IMR-90 (cell line): Measurements from ENCODE around the gene CCDC185. TPM values are rescaled to one million over a fixed set of nuclear protein-coding genes. Genes with fewer than 3 reads are reported as not detected.

Source experiments
- ATAC-seq: fragments of 200-7000 bp; cut with Tn5 transposase; 2 replicates; pipeline ENCODE4 v1.9.1; 2020; ENCODE audit warnings: low read depth, mild to moderate bottlenecking, moderate library complexity
- BruUV-seq: library from RNA; stranded (reverse); fragments of 400-500 nt; replicated peaks from 2 replicates; lab custom pipeline; 2021; lab: Mats Ljungman, UMichigan
- CTCF ChIA-PET: fragments of 300-600 bp; formaldehyde crosslinking; extraction: SDS; loops from one replicate; lab custom pipeline; 2021; ENCODE audit warnings: antibody characterized with exemption; lab: Yijun Ruan, JAX
- POLR2A ChIA-PET: fragments of 300-600 bp; sonication (Branson Sonifier 250); formaldehyde crosslinking; loops from one replicate; lab custom pipeline; 2022; ENCODE audit warnings: antibody characterized with exemption; ENCODE audit not compliant: unreplicated experiment; lab: Charles Lee
- DNase-seq: peaks from one replicate; pipeline ENCODE4 v3.0.0; 2013
- H2AFZ ChIP-seq: replicated peaks from 2 replicates; pipeline ENCODE3; 2013; ENCODE audit warnings: low read length, mild to moderate bottlenecking; ENCODE audit not compliant: poor library complexity
- H2AK5ac ChIP-seq: 2 replicates; pipeline ENCODE4 v1.6.1; 2013; ENCODE audit warnings: low read depth, low read length, inconsistent platforms
- H2AK9ac ChIP-seq: replicated peaks from 2 replicates; pipeline ENCODE3; 2013; ENCODE audit warnings: mild to moderate bottlenecking, low read depth, low read length, moderate library complexity; ENCODE audit not compliant: poor library complexity
- H2BK120ac ChIP-seq: 2 replicates; pipeline ENCODE4 v1.6.1; 2013; ENCODE audit warnings: low read depth, low read length, inconsistent platforms
- H2BK15ac ChIP-seq: 3 replicates; pipeline ENCODE4 v1.6.1; 2013; ENCODE audit warnings: low read depth, low read length, inconsistent platforms
- H2BK20ac ChIP-seq: 2 replicates; pipeline ENCODE4 v1.6.1; 2013; ENCODE audit warnings: low read depth, mild to moderate bottlenecking, inconsistent platforms, low read length, moderate library complexity
- H2BK5ac ChIP-seq: 2 replicates; pipeline ENCODE4 v1.6.1; 2013; ENCODE audit warnings: mild to moderate bottlenecking, low read depth, low read length, inconsistent platforms; ENCODE audit not compliant: poor library complexity, severe bottlenecking
- H3K14ac ChIP-seq: replicated peaks from 2 replicates; pipeline ENCODE4 v1.6.1; 2013; ENCODE audit warnings: low read depth, low read length, inconsistent platforms
- H3K18ac ChIP-seq: 2 replicates; pipeline ENCODE4 v1.6.1; 2013; ENCODE audit warnings: low read depth, low read length, control low read depth
- H3K23ac ChIP-seq: 2 replicates; pipeline ENCODE4 v1.6.1; 2013; ENCODE audit warnings: low read depth, low read length, inconsistent platforms
- H3K27ac ChIP-seq: 2 replicates; pipeline ENCODE4 v1.5.1; 2013; ENCODE audit warnings: mild to moderate bottlenecking, control low read depth, low read length; ENCODE audit not compliant: insufficient read depth
- H3K27me3 ChIP-seq: 2 replicates; pipeline ENCODE4 v1.6.1; 2013; ENCODE audit warnings: low read length; ENCODE audit not compliant: control insufficient read depth, insufficient read depth
- H3K36me3 ChIP-seq: 2 replicates; pipeline ENCODE4 v1.6.1; 2013; ENCODE audit warnings: low read length, mixed read lengths; ENCODE audit not compliant: control insufficient read depth, insufficient read depth
- H3K4ac ChIP-seq: 2 replicates; pipeline ENCODE4 v1.6.1; 2013; ENCODE audit warnings: low read depth, low read length, inconsistent platforms
- H3K4me1 ChIP-seq: 2 replicates; pipeline ENCODE4 v1.6.1; 2013; ENCODE audit warnings: low read length, mixed read lengths; ENCODE audit not compliant: control insufficient read depth, insufficient read depth
- H3K4me2 ChIP-seq: 2 replicates; pipeline ENCODE4 v1.6.1; 2013; ENCODE audit warnings: low read depth, mild to moderate bottlenecking, control low read depth, low read length, moderate library complexity
- H3K4me3 ChIP-seq: 2 replicates; pipeline ENCODE4 v1.5.1; 2013; ENCODE audit warnings: low read depth, mild to moderate bottlenecking, control low read depth, low read length, moderate library complexity; ENCODE audit not compliant: insufficient read depth
- H3K56ac ChIP-seq: 2 replicates; pipeline ENCODE4 v1.6.1; 2013; ENCODE audit warnings: low read length, inconsistent platforms; ENCODE audit not compliant: insufficient read depth; ENCODE audit errors: extremely low read depth
- H3K79me1 ChIP-seq, 2 experiments: 2 replicates each; pipeline ENCODE4 v1.6.1; 2013; ENCODE audit warnings: low read length in 2 of 2, inconsistent platforms in 1 of 2, low read depth in 1 of 2
- H3K9ac ChIP-seq: 2 replicates; pipeline ENCODE4 v1.6.1; 2013; ENCODE audit warnings: low read depth, low read length, control low read depth
- H3K9me1 ChIP-seq: 2 replicates; pipeline ENCODE4 v1.6.1; 2013; ENCODE audit warnings: low read length, inconsistent platforms; ENCODE audit not compliant: insufficient read depth
- H3K9me3 ChIP-seq: 2 replicates; pipeline ENCODE4 v1.6.1; 2013; ENCODE audit warnings: low read length; ENCODE audit not compliant: control insufficient read depth, insufficient read depth
- H4K20me1 ChIP-seq: 2 replicates; pipeline ENCODE4 v1.6.1; 2013; ENCODE audit warnings: low read length, inconsistent platforms; ENCODE audit not compliant: insufficient read depth
- H4K5ac ChIP-seq: 2 replicates; pipeline ENCODE4 v1.6.1; 2013; ENCODE audit warnings: mild to moderate bottlenecking, low read depth, low read length, control low read depth
- H4K8ac ChIP-seq, 2 experiments: 2 replicates each; pipeline ENCODE4 v1.6.1; 2013; ENCODE audit warnings: low read depth in 2 of 2, low read length in 2 of 2, control low read depth in 1 of 2, inconsistent platforms in 1 of 2
- H4K91ac ChIP-seq: 2 replicates; pipeline ENCODE4 v1.6.1; 2013; ENCODE audit warnings: low read depth, low read length, inconsistent platforms; ENCODE audit not compliant: insufficient read depth
- CEBPB ChIP-seq: IDR thresholded peaks from 2 replicates; pipeline ENCODE4 v1.6.1; 2012; ENCODE audit warnings: low read depth, low read length, improper control_type of control experiment
- ELK1 ChIP-seq: fragments of 150-350 bp; IDR thresholded peaks from 2 replicates; pipeline ENCODE4 v1.6.1; 2016; ENCODE audit warnings: low read depth, mild to moderate bottlenecking, low read length, moderate library complexity, borderline replicate concordance
- SMC3 ChIP-seq: fragments of 150-350 bp; IDR thresholded peaks from 2 replicates; pipeline ENCODE4 v1.6.1; 2016; ENCODE audit warnings: low read depth, mild to moderate bottlenecking, antibody characterized with exemption, low read length, moderate library complexity
- WGBS, 2 experiments: methylation state at CpG; one replicate each; pipeline versions ENCODE4 v1.1.5 to v1.1.7; 2013; ENCODE audit warnings: missing lambda C conversion rate in 2 of 2; ENCODE audit not compliant: insufficient read length in 1 of 2; ENCODE audit errors: extremely low coverage in 2 of 2; 5-methylcytosine and 5-hydroxymethylcytosine counted together
- dilution Hi-C: fragments of 300-500 bp; cut with HindIII; formaldehyde crosslinking; loops from one replicate; pipeline ENCODE4 v1.14.3; 2018; ENCODE audit warnings: low sequenced_read_pairs; ENCODE audit not compliant: unreplicated experiment
- in situ Hi-C: fragments of 300-500 bp; cut with MboI; formaldehyde crosslinking; loops from 3 replicates; pipeline ENCODE4 v1.14.3; 2019; ENCODE audit warnings: low sequenced_read_pairs, inconsistent platforms, mixed read lengths
- intact Hi-C: fragments of 100-400 bp; cut with micrococcal nuclease; formaldehyde crosslinking; loops from 2 replicates; pipeline ENCODE4 v1.10.0; 2022
- polyA plus RNA-seq, 3 experiments: library from polyadenylated mRNA; depleted of rRNA; stranded (reverse); fragments of >200 nt; gene quantifications; 2 replicates each; pipeline ENCODE4 v1.2.3, GENCODE V29; 2012; ENCODE audit warnings: low replicate concordance in 1 of 3
- total RNA-seq: library from RNA; depleted of rRNA; stranded (reverse); fragments of >200 nt; gene quantifications from 2 replicates; pipeline ENCODE4 v1.2.3, GENCODE V29; 2012

The CCDC185 gene
- total and polyA plus RNA-seq, 2 of the 4 experiments (the other 2 are of a cell fraction), result not detected

GRCh38 chr1:223403184-223403815 lies 10.1 kb downstream of the CCDC185 start:
- H2BK5ac ChIP-seq, result no peak overlapping the region
- in situ Hi-C loops (no loop called here), dilution Hi-C loops (no loop called here), intact Hi-C loops (no loop called here)
- no peaks in the 10 kb centered on the region for H3K27me3 ChIP-seq
- TF ChIP-seq CEBPB (peak; percentile 53; the same call in 1 of the 2 replicates), SMC3 (no peak), ELK1 (no peak)
- peak overlapping the region; percentile 40 for H2AK5ac ChIP-seq
- peak overlapping the region; percentile 71 for H2BK120ac ChIP-seq
- peak overlapping the region; percentile 50; the same call in 1 of the 2 replicates for H3K14ac ChIP-seq
- no peaks in the 10 kb centered on the region for H3K79me1 ChIP-seq
- whole genome bisulfite sequencing, 2 experiments, result no CpG with 5 or more reads among the region's 3 CpGs
- peaks cover 9% of the 10 kb centered on the region for H3K4me1 ChIP-seq
- DNase-seq (peak; percentile 45), ATAC-seq (no peak)
- no peak overlapping the region for H3K4me3 ChIP-seq
- H3K4me2 ChIP-seq, result no peak overlapping the region
- no peaks in the 10 kb centered on the region for H4K20me1 ChIP-seq
- no peak overlapping the region for H3K9ac ChIP-seq
- no peaks in the 10 kb centered on the region for H3K36me3 ChIP-seq
- no peaks in the 10 kb centered on the region for H3K9me3 ChIP-seq
- H2BK20ac ChIP-seq, result peak overlapping the region; percentile 84
- no peak overlapping the region for H3K56ac ChIP-seq
- ChIA-PET POLR2A (no interaction called here), CTCF (no interaction called here)
- no TSS peak for BruUV-seq
- no peak overlapping the region for H3K27ac ChIP-seq
- H3K4ac ChIP-seq, result no peak overlapping the region; the same call in 1 of the 2 replicates
- peak overlapping the region; percentile 7; the same call in 1 of the 3 replicates for H2BK15ac ChIP-seq
- H2AK9ac ChIP-seq, result no peak overlapping the region
- no peak overlapping the region for H4K5ac ChIP-seq
- H2AFZ ChIP-seq, result no peak overlapping the region
- no peak overlapping the region for H3K23ac ChIP-seq
- H4K8ac ChIP-seq, result peak overlapping the region in 1 of 2 experiments; percentile 22; a peak in 2 of 4 replicates
- no peak overlapping the region; the same call in 1 of the 2 replicates for H3K18ac ChIP-seq
- H4K91ac ChIP-seq, result peak overlapping the region; percentile 48; the same call in 1 of the 2 replicates
- H3K9me1 ChIP-seq, result no peaks in the 10 kb centered on the region
